Ovary (tissue), 9 donors: ENCODE data around the gene LRRC49. TPM values are rescaled to one million over a fixed set of nuclear protein-coding genes. Genes with fewer than 3 reads are reported as not detected.

Source experiments
- DNase-seq, 5 donors: peaks; one replicate each; pipeline ENCODE4 v3.0.0-alpha.2; 2019 to 2020
- H3K27ac ChIP-seq, 2 donors: fragments of 200-600 bp; one replicate each; pipeline versions ENCODE4 v1.5.1 to v1.8.0; 2019 to 2022
- H3K27me3 ChIP-seq: fragments of 200-600 bp; one replicate; pipeline ENCODE4 v1.8.0; 2022
- H3K36me3 ChIP-seq: fragments of 200-600 bp; sonication (generic); one replicate; pipeline ENCODE4 v1.5.1; 2019
- H3K4me1 ChIP-seq: one replicate; pipeline ENCODE4 v1.8.1; 2013; ENCODE audit warnings: mild to moderate bottlenecking, moderate library complexity; ENCODE audit not compliant: insufficient read depth
- H3K4me3 ChIP-seq: fragments of 200-600 bp; sonication (generic); one replicate; pipeline ENCODE4 v1.5.1; 2017
- H3K9me3 ChIP-seq, 2 donors: fragments of 200-600 bp in 1 of 2; sonication (generic) in 1 of 2; one replicate each; pipeline versions ENCODE4 v1.5.1 to v1.8.1; 2013 to 2019; ENCODE audit warnings: mild to moderate bottlenecking in 1 of 2, moderate library complexity in 1 of 2
- CTCF ChIP-seq, 3 donors: fragments of 450-650 bp in 2 of 3; fragments of 200-600 bp in 1 of 3; IDR thresholded peaks; one replicate each; pipeline versions ENCODE4 v1.5.1 to v1.8.0; 2016 to 2022; ENCODE audit warnings: antibody characterized with exemption in 3 of 3, mild to moderate bottlenecking in 1 of 3
- EP300 ChIP-seq: sonication (generic); formaldehyde crosslinking; IDR thresholded peaks from one replicate; pipeline ENCODE4 v1.6.1; 2017; ENCODE audit warnings: antibody characterized with exemption
- POLR2A ChIP-seq: fragments of 450-650 bp; IDR thresholded peaks from one replicate; pipeline ENCODE4 v1.6.1; 2017; ENCODE audit warnings: antibody characterized with exemption, mild to moderate bottlenecking, moderate library complexity
- WGBS, 3 donors: extraction: QIAGEN DNeasy Blood & Tissue Kit in 1 of 3; methylation state at CpG; one replicate each; pipeline versions ENCODE4 v1.1.5 to v1.1.7; 2013 to 2017; 5-methylcytosine and 5-hydroxymethylcytosine counted together
- intact Hi-C, 4 donors: fragments of 100-400 bp; cut with DNase I; formaldehyde crosslinking; loops; one replicate each; pipeline versions ENCODE4 v1.11.0 to v1.15.1; 2022 to 2023
- polyA plus RNA-seq, 2 donors: library from polyadenylated mRNA; stranded (reverse); fragments of 200-250 nt in 1 of 2; fragments of 350-450 nt in 1 of 2; fragmentation: Illumina TruSeq in 1 of 2; extraction: RNeasy Lipid Tissue Mini Kit (QIAGEN cat#74804) in 1 of 2; gene quantifications; one replicate each; pipeline ENCODE4 v1.2.3, GENCODE V29; 2013 to 2014
- total RNA-seq, 7 donors: library from RNA; depleted of rRNA in 2 of 7; stranded (reverse); fragments of >200 nt in 2 of 7; fragmentation: NEBNext Ultra II Directional in 3 of 7; extraction: Animal tissue kit (Norgen Biotek cat#: 25700) in 3 of 7; gene quantifications; one replicate each; pipeline versions ENCODE4 v1.1.0 to v1.2.4, GENCODE V29; 2016 to 2023
- donor health status: DM: no; HTN: no; CAD: no; lungs with moderate emphysema.
- donor health status: DM: no; HTN: no; CAD: no.
- donor health status: Bipolar disorder and iron deficiency.
- donor health status: DM: yes; HTN: yes; CAD: no.
- donor health status: DM: no; HTN: no; CAD: no.
- donor health status: DM: yes; HTN: yes; CAD: no.

The LRRC49 gene
- total and polyA plus RNA-seq, 9 donors = 11.9 to 34.6 (median 16.1) TPM

GRCh38 chr15:71069693-71070092 is 177.1 kb downstream of the LRRC49 start:
- no peaks in the 10 kb centered on the region for H3K27me3 ChIP-seq
- intact Hi-C loops = no loop called here
- no peak overlapping the region for H3K27ac ChIP-seq
- no peaks in the 10 kb centered on the region for H3K4me1 ChIP-seq
- no peak for TF ChIP-seq CTCF (IDR thresholded peaks at IDR 0.05)
- TF ChIP-seq POLR2A = no peak
- TF ChIP-seq EP300 = no peak
- no peak overlapping the region for H3K4me3 ChIP-seq
- no peaks in the 10 kb centered on the region for H3K36me3 ChIP-seq
- DNase-seq = no peak
- no peaks in the 10 kb centered on the region for H3K9me3 ChIP-seq
- 58 to 70% (median 69%) methylated on average over 2 of the region's 2 CpGs for WGBS, 3 donors

GRCh38 chr15:71071529-71071928 is 178.9 kb downstream of the LRRC49 start:
- Histone ChIP-seq H3K27ac (no peak overlapping the region), H3K4me3 (no peak overlapping the region), H3K36me3 (no peaks in the 10 kb centered on the region), H3K9me3 (no peaks in the 10 kb centered on the region), H3K27me3 (no peaks in the 10 kb centered on the region), H3K4me1 (no peaks in the 10 kb centered on the region)
- DNase-seq = no peak
- TF ChIP-seq CTCF (IDR thresholded peaks at IDR 0.05) (no peak), POLR2A (no peak), EP300 (no peak)
- intact Hi-C loops = no loop called here

- intact Hi-C loops = no loop called here
Observed at GRCh38 chr15:71072423-71072822, 179.8 kb downstream of the LRRC49 start.

GRCh38 chr15:71078506-71079207 is 186.0 kb downstream of the LRRC49 start:
- 67 to 73% (median 69%) methylated on average over 6 of the region's 6 CpGs for WGBS, 3 donors
- no peak overlapping the region for H3K27ac ChIP-seq

More at GRCh38 chr15:71072423-71072822, 179.8 kb downstream of the LRRC49 start:
- Histone ChIP-seq H3K36me3 (no peaks in the 10 kb centered on the region), H3K4me3 (no peak overlapping the region), H3K4me1 (no peaks in the 10 kb centered on the region), H3K27ac (no peak overlapping the region), H3K9me3 (no peaks in the 10 kb centered on the region), H3K27me3 (no peaks in the 10 kb centered on the region)
- WGBS, 3 donors = 94 to 97% (median 94%) methylated on average over 6 of the region's 6 CpGs
- TF ChIP-seq EP300 (no peak), POLR2A (no peak), CTCF (IDR thresholded peaks at IDR 0.05) (no peak)
- DNase-seq = no peak

More at GRCh38 chr15:71078506-71079207, 186.0 kb downstream of the LRRC49 start:
- Histone ChIP-seq H3K27me3 (no peaks in the 10 kb centered on the region), H3K4me1 (peaks cover 2% of the 10 kb centered on the region), H3K9me3 (no peaks in the 10 kb centered on the region), H3K36me3 (no peaks in the 10 kb centered on the region), H3K4me3 (no peak overlapping the region)
- no peak for TF ChIP-seq CTCF (IDR thresholded peaks at IDR 0.05)
- TF ChIP-seq EP300 = no peak
- TF ChIP-seq POLR2A = no peak
- DNase-seq = no peak
- intact Hi-C loops = no loop called here
